SKM-1 treated with dmso at 0.1 percent for 144 hours (cell line): ENCODE results near the gene ELMOD1.

ENCODE experiments used
- DNase-seq: peaks from one replicate; lab custom pipeline; 2025; ENCODE audit not compliant: unreplicated experiment; lab: John Stamatoyannopoulos, UW

The ELMOD1 gene

GRCh38 chr11:107713009-107713408, 122.1 kb downstream of the ELMOD1 start:
- no peak for DNase-seq
